Jurkat, Clone E6-1 (cell line): ENCODE measurements around the gene TMEM174. TPM values are rescaled to one million over a fixed set of nuclear protein-coding genes. Genes with fewer than 3 reads are reported as not detected.
A peak's percentile ranks its signal among the peaks of the same experiment; 100 is the strongest.

Source experiments
- DNase-seq: peaks from one replicate; pipeline ENCODE4 v3.0.0-alpha.2; 2011; ENCODE audit warnings: low read depth, low spot score
- H3K4me3 ChIP-seq: 2 replicates; pipeline ENCODE4 v1.5.1; 2011; ENCODE audit warnings: mild to moderate bottlenecking, low read length, control low read depth, moderate library complexity
- polyA plus RNA-seq: library from polyadenylated mRNA; unstranded; fragments of >200 nt; gene quantifications from one replicate; pipeline ENCODE4 v1.2.1, GENCODE V29; 2012; ENCODE audit warnings: missing spikeins; ENCODE audit not compliant: insufficient read length, insufficient read depth

TMEM174 gene, protein sequence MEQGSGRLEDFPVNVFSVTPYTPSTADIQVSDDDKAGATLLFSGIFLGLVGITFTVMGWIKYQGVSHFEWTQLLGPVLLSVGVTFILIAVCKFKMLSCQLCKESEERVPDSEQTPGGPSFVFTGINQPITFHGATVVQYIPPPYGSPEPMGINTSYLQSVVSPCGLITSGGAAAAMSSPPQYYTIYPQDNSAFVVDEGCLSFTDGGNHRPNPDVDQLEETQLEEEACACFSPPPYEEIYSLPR
- not detected for polyA plus RNA-seq

DNA sequence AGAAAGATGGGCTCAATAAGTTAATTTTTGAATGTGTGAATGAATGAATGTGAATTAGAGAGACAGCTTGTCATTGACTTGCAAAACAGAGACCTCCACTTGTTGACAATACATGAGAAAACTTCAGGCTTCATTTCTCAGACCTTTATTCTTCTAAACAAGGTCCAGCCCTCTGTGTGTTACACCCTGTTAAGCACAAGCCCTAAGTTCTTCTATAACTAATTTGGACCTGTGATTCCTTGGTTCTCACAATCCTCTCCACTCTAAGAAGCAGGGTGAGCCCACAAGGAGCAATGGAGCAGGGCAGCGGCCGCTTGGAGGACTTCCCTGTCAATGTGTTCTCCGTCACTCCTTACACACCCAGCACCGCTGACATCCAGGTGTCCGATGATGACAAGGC lies at the start of gene TMEM174:
Gene TMEM174 (plus strand): TSS at position 243 of the 400 bp plus-strand sequence. CDS start 51 bp downstream, at position 294.
- no peak for DNase-seq

DNA sequence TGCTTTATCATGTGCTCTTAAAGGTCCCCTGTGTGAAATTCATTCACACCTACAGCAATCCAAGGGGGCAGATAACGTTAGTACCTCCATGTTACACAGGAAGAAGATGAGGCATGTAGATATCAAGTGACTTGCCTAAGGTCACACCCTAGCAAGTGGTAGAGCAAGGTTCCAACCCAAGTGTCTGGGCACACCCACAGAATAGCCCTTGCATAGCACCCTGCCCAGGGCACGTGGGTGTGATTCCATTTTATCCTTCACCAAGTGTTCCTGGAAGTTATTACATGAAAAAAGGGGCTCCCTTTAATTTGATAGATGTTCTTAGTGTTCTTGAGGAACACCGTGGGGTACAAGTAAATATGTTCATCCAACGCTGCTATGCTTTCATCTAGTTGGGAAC lies 47.7 kb upstream of the TMEM174 start:
- H3K4me3 ChIP-seq = no peak overlapping the region
- DNase-seq = no peak

More for the DNA sequence above, at the start of gene TMEM174:
- H3K4me3 ChIP-seq = no peak within 1 kb of the TSS

DNA sequence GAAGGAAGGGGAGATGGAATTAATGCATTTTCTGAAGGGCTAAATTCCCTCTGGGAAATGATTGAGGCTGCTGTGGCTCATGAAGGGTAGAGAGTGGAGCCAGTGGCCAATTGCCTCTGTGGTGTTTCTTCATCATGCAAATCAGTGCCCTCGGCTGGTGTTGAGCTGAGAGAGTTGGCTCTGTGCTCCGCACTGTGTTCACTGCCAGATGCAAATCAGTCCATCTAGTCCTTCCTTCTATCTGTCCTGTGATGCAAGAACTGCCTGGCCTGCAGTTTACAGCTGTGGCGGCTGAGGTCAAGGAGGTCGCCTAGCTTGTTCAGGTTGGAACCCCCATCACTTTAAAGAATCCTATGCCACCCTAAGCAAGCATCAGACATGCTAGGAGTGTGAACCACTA lies 46.6 kb upstream of the TMEM174 start:
- no peak for DNase-seq

DNA sequence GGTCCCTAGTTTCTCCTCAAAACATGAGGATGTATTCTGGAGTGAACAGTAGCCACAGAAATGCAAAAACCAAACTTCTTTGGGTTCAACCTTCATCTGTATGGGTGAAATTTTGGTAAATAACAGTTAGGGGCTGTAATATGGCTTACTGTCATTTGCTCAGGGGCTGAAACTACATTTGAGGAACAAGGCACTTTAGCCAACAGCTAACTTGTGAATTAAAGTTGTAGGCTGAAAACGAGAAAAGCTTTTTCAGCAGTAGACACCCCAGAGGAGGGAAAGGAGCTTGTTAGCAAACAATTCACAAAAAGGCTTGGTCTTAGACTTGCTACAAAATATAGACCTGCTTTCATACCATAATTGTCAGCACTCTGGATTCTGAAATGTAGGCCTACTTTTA lies 46.0 kb upstream of the TMEM174 start:
- no peak for DNase-seq
- no peak overlapping the region for H3K4me3 ChIP-seq

More for the DNA sequence above, 46.6 kb upstream of the TMEM174 start:
- H3K4me3 ChIP-seq = no peak overlapping the region

DNA sequence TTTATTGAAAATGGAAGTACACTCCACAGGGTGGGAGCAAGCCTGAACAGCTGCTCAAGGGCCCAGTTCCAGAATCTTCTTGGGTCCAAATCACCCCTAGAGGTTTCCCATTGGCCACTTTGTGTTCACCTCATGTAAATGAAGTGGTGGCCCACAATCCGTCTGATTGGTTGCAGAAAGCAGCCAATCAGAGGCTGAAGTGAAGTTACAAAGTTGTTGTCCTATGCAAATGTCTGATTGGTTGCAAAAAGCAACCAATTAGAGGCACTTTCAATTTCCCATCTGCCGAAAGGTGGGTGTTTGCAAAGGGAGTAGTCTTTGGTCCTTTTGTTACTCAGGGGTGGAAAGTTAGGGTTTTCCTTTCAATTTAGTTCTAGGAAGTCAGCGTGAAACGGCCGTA lies 43.9 kb upstream of the TMEM174 start:
- no peak overlapping the region for H3K4me3 ChIP-seq

DNA sequence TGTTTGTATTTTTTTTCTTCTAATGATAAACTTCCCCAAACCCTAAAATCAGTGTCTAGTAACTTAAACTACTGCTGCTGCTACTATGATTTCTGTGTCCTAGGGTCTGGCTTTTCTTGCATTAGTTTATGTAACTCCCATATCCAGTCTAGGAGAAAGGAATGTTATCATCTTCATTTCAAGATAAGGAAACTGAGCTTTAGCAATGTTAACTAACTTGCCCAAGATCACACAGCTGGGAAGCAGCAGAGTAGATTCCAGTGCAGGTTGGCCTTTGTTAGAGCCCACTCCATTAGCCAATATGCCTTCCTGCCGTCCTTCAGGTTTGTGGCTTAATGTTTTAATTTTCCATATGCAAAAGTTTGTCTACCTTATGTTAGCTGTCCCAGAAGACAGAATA lies 42.2 kb upstream of the TMEM174 start:
- DNase-seq = no peak
- no peak overlapping the region for H3K4me3 ChIP-seq

More for the DNA sequence above, 43.9 kb upstream of the TMEM174 start:
- DNase-seq = peak; percentile 5

DNA sequence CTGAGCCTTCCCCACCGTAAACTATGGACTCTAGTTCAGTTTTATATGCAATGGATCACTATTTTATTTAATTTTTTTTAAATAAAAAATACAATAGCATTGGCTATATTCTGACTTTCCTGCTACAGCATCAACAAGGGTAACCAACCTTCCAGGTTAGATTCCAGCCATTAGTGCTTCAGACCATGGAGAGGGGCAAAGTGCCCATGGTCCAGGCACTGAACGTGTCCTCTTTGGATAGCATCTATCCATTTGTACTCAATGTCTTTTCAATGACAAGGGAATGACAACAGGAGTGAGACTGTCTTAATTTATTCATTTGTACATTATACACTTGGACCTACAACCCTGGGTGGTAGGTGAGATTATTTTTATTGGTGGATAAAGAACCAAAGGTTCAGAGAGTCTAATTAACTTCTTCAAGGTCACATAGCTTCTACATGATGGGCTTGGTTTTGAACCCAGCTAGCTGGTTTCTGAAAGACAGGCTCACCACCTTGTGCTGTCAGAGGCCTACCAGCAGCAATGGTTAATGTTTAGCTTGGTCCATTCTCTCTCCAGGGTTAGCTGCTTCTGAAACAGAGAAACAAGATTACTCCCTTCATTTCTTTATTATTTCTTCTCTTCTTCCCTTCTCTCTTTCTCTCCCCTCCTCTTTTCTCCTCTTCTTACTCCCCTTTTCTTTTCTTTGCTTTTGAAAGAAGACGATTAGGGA lies 41.1 kb upstream of the TMEM174 start:
- no peak overlapping the region for H3K4me3 ChIP-seq
- DNase-seq = no peak

DNA sequence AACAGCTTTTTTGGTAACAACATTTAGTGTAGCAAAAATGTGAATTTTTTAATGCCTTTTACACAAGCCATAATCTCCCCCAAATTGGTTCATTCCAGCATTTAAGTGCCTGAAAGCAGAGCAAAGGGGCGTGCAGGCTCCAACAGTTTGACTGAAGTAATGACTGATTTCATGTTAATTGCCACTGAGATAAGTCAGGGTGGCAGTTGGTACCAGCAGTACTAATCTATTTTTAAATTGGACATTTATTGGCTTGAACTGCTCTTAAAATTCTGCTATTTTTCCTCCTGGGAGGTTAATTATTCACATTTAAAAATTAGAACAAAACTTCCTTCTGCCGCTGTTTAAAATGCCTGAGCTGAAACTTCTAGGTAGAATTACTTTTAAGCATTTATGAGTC lies 40.2 kb upstream of the TMEM174 start:
- no peak for DNase-seq

DNA sequence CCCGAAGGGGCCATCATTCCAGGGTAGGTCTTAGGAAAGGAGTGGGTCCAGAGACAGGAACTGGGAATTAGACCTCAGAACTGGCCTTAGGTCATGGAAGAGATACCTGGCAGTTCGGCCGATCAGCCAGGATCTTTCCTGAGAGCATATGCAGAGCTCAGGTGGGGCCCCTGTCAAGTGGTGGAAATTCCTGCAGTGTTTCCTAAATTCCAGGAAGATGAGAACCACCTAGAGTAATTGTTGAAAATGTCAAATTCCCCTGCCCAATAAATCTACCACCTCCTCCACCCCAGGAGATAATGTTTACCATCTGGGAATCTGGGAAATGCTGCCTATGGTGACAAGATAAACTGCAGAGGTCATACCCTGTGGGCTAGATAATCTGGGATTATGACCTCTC lies 38.0 kb upstream of the TMEM174 start:
- no peak for DNase-seq
- H3K4me3 ChIP-seq = no peak overlapping the region

More for the DNA sequence above, 40.2 kb upstream of the TMEM174 start:
- no peak overlapping the region for H3K4me3 ChIP-seq

DNA sequence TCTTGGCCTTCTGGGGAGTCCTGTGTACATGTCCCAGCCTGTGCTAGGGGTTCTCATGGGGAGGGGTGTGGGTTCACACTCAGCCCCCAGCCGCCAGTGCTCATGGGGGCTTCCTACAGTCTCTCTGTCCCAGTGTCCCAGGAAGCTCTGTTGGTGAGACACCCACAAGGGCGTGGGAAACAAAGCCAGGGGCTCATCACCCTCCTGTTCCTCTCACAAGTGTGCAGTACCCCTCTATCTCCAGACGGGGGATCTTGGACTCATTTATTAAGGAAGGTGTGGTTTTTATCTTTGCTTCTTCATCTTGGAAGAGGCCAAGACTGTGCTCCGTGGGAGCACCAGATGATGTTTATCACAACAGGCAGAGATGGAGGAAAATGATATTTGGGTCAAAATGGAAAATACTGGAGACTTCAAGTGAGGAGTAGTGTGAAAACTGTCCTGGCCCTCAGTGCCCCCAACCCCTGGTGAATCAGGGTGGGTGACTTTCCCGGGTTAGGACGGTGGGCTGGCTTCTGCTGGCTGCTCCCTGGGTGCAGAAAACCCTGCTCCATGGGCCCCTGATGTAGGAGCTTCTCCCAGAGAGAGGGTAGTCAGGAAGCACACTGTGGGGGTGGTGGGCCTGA lies 37.5 kb upstream of the TMEM174 start:
- peak; percentile 33 for DNase-seq
- no peak overlapping the region for H3K4me3 ChIP-seq

DNA sequence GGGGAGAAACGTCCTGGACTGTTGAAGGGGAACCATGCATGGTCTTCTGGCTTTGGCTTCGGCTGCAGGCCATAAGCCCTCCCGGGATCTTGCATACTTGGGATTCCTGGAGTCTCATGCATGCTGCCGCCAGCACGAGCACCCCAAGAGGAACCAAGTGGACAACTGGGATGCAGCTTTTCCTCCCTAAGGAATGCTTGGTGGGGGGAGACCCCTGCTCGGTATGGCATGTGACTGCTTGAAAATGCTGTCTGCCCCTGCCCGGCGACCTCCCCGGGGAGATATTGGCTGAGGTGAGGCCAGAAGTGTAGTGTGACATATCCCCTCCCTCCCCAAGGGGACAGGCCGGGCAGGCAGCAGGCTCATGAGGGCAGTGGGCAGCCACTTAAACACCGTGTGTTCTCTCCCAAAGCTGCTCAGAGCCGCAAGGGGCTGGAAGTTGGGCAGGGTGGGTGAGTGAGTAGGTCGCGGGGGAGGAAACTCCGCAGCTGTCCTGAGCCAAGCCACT lies 36.9 kb upstream of the TMEM174 start:
- no peak for DNase-seq
- no peak overlapping the region for H3K4me3 ChIP-seq

DNA sequence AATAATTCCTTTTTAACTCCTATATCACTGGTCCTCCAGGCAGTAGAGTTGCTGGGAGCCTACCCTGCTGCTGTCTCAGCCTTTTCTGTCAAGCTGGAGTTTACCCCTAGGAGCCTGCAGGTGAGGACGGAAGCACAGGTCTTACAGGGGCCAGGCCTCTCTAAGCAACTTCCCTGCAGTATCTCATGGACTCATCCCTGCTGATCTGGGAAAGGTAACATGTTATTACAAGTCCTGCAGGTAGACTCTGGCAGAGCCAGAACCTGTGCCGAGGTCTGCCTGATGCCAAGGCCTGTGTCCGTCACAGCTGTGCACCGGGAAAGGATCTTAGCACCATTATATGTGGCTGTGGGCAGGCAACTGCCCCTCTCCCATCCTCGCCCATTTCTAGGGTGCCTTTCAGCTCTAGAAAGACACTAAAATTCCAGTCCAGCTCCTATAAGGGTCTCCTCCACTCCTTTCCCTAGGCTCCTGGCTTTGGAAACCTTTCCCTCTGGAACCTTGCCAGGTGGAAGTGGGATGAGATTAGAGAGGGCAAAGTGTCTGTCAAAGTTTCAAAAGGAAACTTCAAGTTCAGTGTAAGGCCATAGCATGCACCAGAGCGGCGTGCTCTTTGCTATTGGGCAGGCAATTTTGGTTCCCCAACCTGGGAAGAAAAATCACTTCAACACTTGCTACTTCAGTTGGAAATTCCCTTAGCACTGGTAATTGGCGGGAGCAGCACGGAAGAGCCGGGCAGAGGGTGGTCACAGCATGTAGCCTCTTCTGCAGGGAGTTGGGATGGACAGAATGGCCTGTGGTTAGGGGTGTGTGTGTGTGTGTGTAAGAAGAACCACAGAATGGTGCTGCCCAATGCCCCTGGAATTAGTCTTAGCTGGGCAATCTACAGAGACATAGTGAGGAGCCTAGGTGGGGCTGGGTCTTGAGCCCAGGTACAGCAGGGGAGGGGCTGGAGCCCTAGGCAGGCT lies 35.1 kb upstream of the TMEM174 start:
- H3K4me3 ChIP-seq = no peak overlapping the region
- no peak for DNase-seq

DNA sequence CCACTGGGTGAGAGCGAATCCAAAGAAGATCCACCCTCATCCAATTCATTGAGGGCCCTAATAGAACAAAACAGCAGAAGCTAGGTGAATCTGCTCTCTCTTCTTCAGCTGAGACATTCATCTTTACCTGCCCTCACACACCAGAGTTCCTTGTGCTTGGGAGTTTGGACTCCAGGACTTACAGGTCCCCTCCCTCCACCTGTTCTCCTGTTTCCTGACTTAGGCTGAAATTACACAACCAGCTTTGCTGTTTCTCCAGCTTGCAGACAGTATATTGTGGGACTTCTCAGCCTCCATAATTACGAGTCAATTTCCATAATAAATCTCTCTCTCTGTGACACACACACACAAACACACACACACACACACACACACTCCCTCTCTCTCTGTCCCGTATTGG lies 33.5 kb upstream of the TMEM174 start:
- H3K4me3 ChIP-seq = no peak overlapping the region
- DNase-seq = no peak

DNA sequence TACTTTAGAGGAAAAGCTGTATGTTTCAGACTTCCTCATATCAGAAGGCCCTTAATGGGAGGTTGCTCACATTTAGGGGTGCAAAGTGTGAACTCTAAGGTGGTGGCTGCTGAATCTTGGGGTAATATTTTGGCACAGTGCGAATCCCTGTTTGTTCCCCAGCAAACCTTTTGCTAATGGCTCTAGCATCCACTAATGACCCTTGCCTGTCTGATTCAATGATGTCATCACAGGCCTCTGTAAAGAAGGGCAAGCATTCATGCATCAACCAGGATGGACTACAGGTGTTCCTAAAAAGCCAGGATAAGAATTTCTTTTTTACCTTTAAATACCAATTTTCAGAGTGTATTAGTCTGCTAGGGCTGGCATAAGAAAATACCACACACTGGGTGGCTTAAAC lies 32.2 kb upstream of the TMEM174 start:
- H3K4me3 ChIP-seq = no peak overlapping the region
- DNase-seq = no peak

DNA sequence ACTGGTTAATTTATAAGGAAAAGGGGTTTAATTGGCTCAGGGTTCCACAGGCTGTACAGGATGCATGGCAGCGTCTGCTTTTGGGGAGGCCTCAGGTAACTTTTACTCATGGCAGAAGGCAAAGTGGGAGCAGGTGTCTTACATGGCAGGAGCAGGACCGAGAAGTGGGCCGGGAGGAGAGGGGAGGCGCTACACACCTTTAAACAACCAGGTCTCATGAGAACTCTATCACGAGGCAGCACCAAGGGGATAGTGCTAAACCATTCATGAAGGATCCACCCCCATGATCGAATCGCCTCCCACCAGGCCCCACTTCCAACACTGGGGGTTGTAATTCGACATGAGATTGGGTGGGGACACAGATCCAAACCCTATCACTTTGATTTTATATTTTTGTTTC lies 31.0 kb upstream of the TMEM174 start:
- DNase-seq = no peak
- H3K4me3 ChIP-seq = no peak overlapping the region

DNA sequence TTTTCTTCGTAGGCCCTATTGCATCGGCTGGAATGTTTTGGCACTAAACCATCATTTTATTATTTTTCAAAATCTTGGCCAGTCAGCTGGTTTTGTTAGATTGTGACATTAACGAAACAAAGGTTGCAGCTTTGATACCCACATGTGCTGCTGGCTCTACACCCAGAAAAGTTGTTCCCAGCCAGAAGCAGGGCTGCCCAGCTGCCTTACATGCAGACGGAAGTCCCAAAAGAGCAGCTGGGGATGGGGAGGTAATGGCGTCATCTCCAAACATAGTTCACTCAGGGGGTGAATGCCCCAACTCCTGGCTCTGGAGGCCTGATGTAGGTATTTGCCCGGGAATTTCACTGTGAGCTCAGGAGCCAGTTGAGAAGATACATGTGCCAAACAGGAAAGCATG lies 29.3 kb upstream of the TMEM174 start:
- no peak for DNase-seq
- H3K4me3 ChIP-seq = no peak overlapping the region

DNA sequence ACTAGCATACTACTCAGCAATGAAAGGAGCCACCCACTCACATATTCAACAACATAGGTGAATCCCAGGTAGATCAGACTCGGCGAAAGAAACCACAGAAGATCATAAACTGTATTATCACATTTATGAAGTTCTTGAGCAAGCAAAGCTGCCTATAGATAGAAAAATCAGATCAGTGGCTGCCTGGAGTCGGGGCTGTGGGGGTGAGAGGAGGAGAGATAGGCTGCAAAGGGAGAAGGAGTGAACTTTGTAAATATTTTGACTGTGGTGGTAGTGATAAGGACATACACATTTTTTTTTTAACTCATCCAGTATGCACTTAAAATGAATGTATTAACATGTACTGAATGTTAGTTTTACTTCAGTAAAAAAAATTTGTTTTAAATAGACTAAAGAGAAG lies 23.5 kb upstream of the TMEM174 start:
- no peak overlapping the region for H3K4me3 ChIP-seq
- no peak for DNase-seq

DNA sequence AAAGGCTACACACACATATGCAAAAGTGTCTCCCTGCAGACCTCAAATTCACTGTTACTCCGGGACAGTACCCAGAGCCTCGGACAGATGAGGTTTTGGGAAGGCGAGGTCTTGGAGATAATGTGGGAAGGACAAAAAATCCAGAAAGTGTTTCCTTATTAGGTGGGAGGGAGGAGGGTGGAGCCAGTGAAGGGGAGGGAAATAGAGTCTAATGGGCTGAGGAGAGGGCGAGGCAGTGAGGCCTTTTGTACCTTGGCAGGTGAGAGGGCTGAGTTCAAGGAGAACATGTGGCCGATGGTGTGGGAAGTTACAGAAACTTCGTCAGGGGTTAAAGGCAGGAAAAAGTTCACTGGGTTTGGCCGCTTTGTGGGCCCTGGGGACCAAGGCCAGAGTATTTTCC lies 22.1 kb upstream of the TMEM174 start:
- no peak for DNase-seq
- H3K4me3 ChIP-seq = no peak overlapping the region

DNA sequence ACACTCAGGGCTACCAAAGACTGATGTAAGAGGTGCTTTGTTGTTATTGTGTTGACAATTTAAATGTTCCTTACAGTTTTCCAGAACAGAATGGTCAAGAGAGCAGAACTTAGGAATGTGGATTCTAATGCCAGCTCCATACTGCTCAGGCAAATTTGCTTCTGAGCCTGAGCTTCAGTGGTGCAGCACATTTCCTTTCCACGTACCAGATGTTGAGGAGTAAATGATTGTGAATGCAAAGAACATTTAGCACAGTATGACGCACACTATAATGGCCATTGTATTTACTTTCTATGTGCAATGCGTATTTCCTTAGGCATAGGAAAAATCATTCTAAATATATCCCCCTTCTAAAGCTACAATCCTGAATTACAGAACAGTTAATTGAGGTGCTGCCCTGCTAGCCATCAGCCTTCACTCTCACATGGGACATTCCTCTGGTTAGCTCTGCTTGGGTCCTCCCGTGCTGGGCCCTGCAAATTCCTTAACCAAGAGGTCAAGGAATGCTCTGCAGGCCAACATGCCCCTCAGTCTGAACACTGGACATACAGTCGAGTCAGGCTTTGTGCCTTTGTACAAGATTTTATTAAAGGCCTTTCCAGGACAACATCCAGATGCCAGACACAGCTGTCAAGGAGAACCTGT lies 21.1 kb upstream of the TMEM174 start:
- DNase-seq = no peak
- H3K4me3 ChIP-seq = no peak overlapping the region
